Motor neuron (in vitro differentiated cells): ENCODE data around the gene KLHDC4. TPM values are rescaled to one million over a fixed set of nuclear protein-coding genes. Genes with fewer than 3 reads are reported as not detected.
"Not testable (repeated sequence)": the region's sequence is repeated elsewhere in the genome, so short reads cannot be mapped to it uniquely, and the experiment has no call there.

Experiments
- ATAC-seq, 8 experiments: fragments of 200-7000 bp; cut with Tn5 transposase; replicated peaks in 6 of 8; 2 replicates each; pipeline ENCODE4 v1.8.0; 2021; ENCODE audit warnings: mild to moderate bottlenecking in 8 of 8, moderate library complexity in 8 of 8
- H3K27ac ChIP-seq, 2 donors: fragments of 250-450 bp; sonication (Bioruptor Pico); 2 replicates each; pipeline ENCODE4 v1.9.0; 2021; ENCODE audit warnings: antibody characterized with exemption in 2 of 2, mild to moderate bottlenecking in 2 of 2, moderate library complexity in 1 of 2
- H3K4me1 ChIP-seq, 2 donors: fragments of 250-450 bp; sonication (Bioruptor Pico); replicated peaks in 1 of 2; 2 replicates each; pipeline ENCODE4 v1.6.1; 2021; ENCODE audit warnings: antibody characterized with exemption in 2 of 2, mild to moderate bottlenecking in 2 of 2, moderate library complexity in 1 of 2
- H3K4me3 ChIP-seq, 5 donors: fragments of 250-450 bp; sonication (Bioruptor Pico); 2 replicates each; pipeline ENCODE4 v1.9.0; 2021; ENCODE audit warnings: antibody characterized with exemption in 5 of 5, mild to moderate bottlenecking in 5 of 5, moderate library complexity in 4 of 5
- WGBS, 10 experiments: fragments of 450-650 bp; shearing (Covaris generic); methylation state at CpG; one replicate each; pipeline ENCODE4 v1.0.0; 2022; 5-methylcytosine and 5-hydroxymethylcytosine counted together
- in situ Hi-C, 9 experiments: fragments of 400-800 bp; cut with MboI; loops; one replicate each; pipeline ENCODE4 v1.15.0; 2021; ENCODE audit warnings: low sequenced_read_pairs in 9 of 9, low pct_unique_long_range_greater_than_20kb in 2 of 9; ENCODE audit not compliant: unreplicated experiment in 9 of 9
- total RNA-seq, 8 experiments: library from RNA; unstranded; fragments of 300-600 nt; gene quantifications; 2 replicates each; pipeline versions ENCODE4 v1.2.3 to v1.2.4, GENCODE V29; 2022

The KLHDC4 gene
- total RNA-seq, 8 experiments from 2014 or later: 18.1 to 49.7 (median 22.4) TPM

GRCh38 chr16:87780385-87780989 is 14.7 kb upstream of the KLHDC4 start:
- in situ Hi-C loops: loop anchor here in 2 of 9 experiments (25.0 kb wide), 1 partner anchor 107 kb away; no protein-coding TSS in a partner anchor
- H3K27ac ChIP-seq: no peak overlapping the region
- WGBS, 10 experiments: 25 to 91% (median 80%) methylated on average over 1 to 9 of the region's 10 CpGs; no CpG with 5 or more reads in 2 of the 10 experiments
- no peak for ATAC-seq
- no peak overlapping the region for H3K4me3 ChIP-seq
- peaks cover 19 to 20% of the 10 kb centered on the region in 2 donors for H3K4me1 ChIP-seq

GRCh38 chr16:87778830-87779579 is 13.2 kb upstream of the KLHDC4 start:
- peak; percentile 75 to 93 (median 90) for ATAC-seq
- Histone ChIP-seq H3K4me1 (peaks cover 19 to 20% of the 10 kb centered on the region in 2 donors), H3K4me3 (no peak overlapping the region), H3K27ac (peak overlapping the region; percentile 88 to 91)
- in situ Hi-C loops: loop anchor here in 3 of 9 experiments (10.0 to 25.0 kb wide), 2 partner anchors 96 to 108 kb away; no protein-coding TSS in a partner anchor
- WGBS, 10 experiments: 0 to 58% (median 32%) methylated on average over 3 to 9 of the region's 41 CpGs; no CpG with 5 or more reads in 4 of the 10 experiments

GRCh38 chr16:87778476-87778829 is 12.7 kb upstream of the KLHDC4 start:
- in situ Hi-C loops: loop anchor here in 3 of 9 experiments (10.0 to 25.0 kb wide), 2 partner anchors 96 to 109 kb away; no protein-coding TSS in a partner anchor
- Histone ChIP-seq H3K4me3 (no peak overlapping the region), H3K27ac (peak overlapping the region; percentile 88 to 91), H3K4me1 (peaks cover 19 to 20% of the 10 kb centered on the region in 2 donors)
- 82 to 100% (median 93%) methylated on average over 1 to 11 of the region's 13 CpGs; no CpG with 5 or more reads in 1 of the 10 experiments for WGBS, 10 experiments
- no peak for ATAC-seq

GRCh38 chr16:87773836-87774235 is 8.1 kb upstream of the KLHDC4 start:
- ATAC-seq, H3K4me3 ChIP-seq, H3K27ac ChIP-seq: not testable (repeated sequence)
- WGBS, 10 experiments: 76 to 94% (median 89%) methylated on average over 3 to 14 of the region's 16 CpGs; no CpG with 5 or more reads in 6 of the 10 experiments
- in situ Hi-C loops: loop anchor here in 3 of 9 experiments (10.0 to 25.0 kb wide), 2 partner anchors 101 to 187 kb away; no protein-coding TSS in a partner anchor
- H3K4me1 ChIP-seq: peaks cover 11% of the 10 kb centered on the region in 2 donors

GRCh38 chr16:87767456-87767855 is 1.7 kb upstream of the KLHDC4 start:
- not testable (repeated sequence) for H3K4me1 ChIP-seq, H3K27ac ChIP-seq, H3K4me3 ChIP-seq, ATAC-seq
- in situ Hi-C loops: loop anchor here in 3 of 9 experiments (25.0 kb wide), 1 partner anchor 180 kb away; no protein-coding TSS in a partner anchor
- 29 to 100% (median 88%) methylated on average over 1 to 4 of the region's 4 CpGs; no CpG with 5 or more reads in 3 of the 10 experiments for WGBS, 10 experiments

GRCh38 chr16:87766485-87766797 is 655 bp upstream of the KLHDC4 start:
- 55 to 93% (median 75%) methylated on average over 2 to 11 of the region's 17 CpGs; no CpG with 5 or more reads in 3 of the 10 experiments for WGBS, 10 experiments
- ATAC-seq: no peak
- in situ Hi-C loops: loop anchor here in 3 of 9 experiments (25.0 kb wide), 1 partner anchor 179 kb away; no protein-coding TSS in a partner anchor
- peak overlapping the region; percentile 78 to 96 (median 82) for H3K4me3 ChIP-seq
- H3K4me1 ChIP-seq: peaks cover 6 to 7% of the 10 kb centered on the region in 2 donors
- H3K27ac ChIP-seq: no peak overlapping the region

GRCh38 chr16:87765473-87765775 is 362 bp downstream of the KLHDC4 start:
- in situ Hi-C loops: loop anchor here in 3 of 9 experiments (25.0 kb wide), 1 partner anchor 178 kb away; no protein-coding TSS in a partner anchor
- 0% methylated on average over 1 to 9 of the region's 32 CpGs; no CpG with 5 or more reads in 8 of the 10 experiments for WGBS, 10 experiments

GRCh38 chr16:87764600-87765472 is 950 bp downstream of the KLHDC4 start:
- ATAC-seq: peak in 2 of 8 experiments; percentile 2
- in situ Hi-C loops: loop anchor here in 3 of 9 experiments (25.0 kb wide), 1 partner anchor 178 kb away; no protein-coding TSS in a partner anchor
- Histone ChIP-seq H3K27ac (peak overlapping the region in 1 of 2 donors; percentile 81), H3K4me1 (peaks cover 6 to 7% of the 10 kb centered on the region in 2 donors), H3K4me3 (peak overlapping the region; percentile 78 to 96 (median 82))
- WGBS, 10 experiments: 20 to 60% (median 39%) methylated on average over 2 to 8 of the region's 14 CpGs; no CpG with 5 or more reads in 2 of the 10 experiments

More at GRCh38 chr16:87765473-87765775, 362 bp downstream of the KLHDC4 start:
- Histone ChIP-seq H3K4me3 (peak overlapping the region; percentile 78 to 96 (median 82)), H3K4me1 (peaks cover 6 to 7% of the 10 kb centered on the region in 2 donors), H3K27ac (peak overlapping the region; percentile 77 to 81)
- ATAC-seq: peak; percentile 44 to 63 (median 55)

GRCh38 chr16:87762620-87763019 is 3.2 kb downstream of the KLHDC4 start:
- ATAC-seq: no peak
- in situ Hi-C loops: loop anchor here in 3 of 9 experiments (25.0 kb wide), 1 partner anchor 175 kb away; no protein-coding TSS in a partner anchor
- Histone ChIP-seq H3K4me1 (peaks cover 6 to 7% of the 10 kb centered on the region in 2 donors), H3K4me3 (no peak overlapping the region), H3K27ac (no peak overlapping the region)
- WGBS, 10 experiments: 86 to 100% (median 95%) methylated on average over 1 to 7 of the region's 9 CpGs; no CpG with 5 or more reads in 2 of the 10 experiments

- in situ Hi-C loops: loop anchor here in 3 of 9 experiments (25.0 kb wide), 1 partner anchor 175 kb away; no protein-coding TSS in a partner anchor
- H3K4me3 ChIP-seq: no peak overlapping the region
- ATAC-seq: no peak
- 71 to 100% (median 88%) methylated on average over 1 to 11 of the region's 14 CpGs; no CpG with 5 or more reads in 1 of the 10 experiments for WGBS, 10 experiments
- H3K27ac ChIP-seq: no peak overlapping the region
- peaks cover 6 to 7% of the 10 kb centered on the region in 2 donors for H3K4me1 ChIP-seq
These were observed 3.7 kb downstream of the KLHDC4 start for GRCh38 chr16:87762071-87762571.

- peak in 2 of 8 experiments; percentile 10 to 32 for ATAC-seq
- Histone ChIP-seq H3K27ac (no peak overlapping the region), H3K4me3 (no peak overlapping the region), H3K4me1 (peaks cover 4% of the 10 kb centered on the region in 2 donors)
- in situ Hi-C loops: loop anchor here in 3 of 9 experiments (25.0 kb wide), 1 partner anchor 174 kb away; no protein-coding TSS in a partner anchor
- WGBS, 10 experiments: 53 to 100% (median 77%) methylated on average over 2 to 5 of the region's 8 CpGs; no CpG with 5 or more reads in 2 of the 10 experiments
These were observed 4.7 kb downstream of the KLHDC4 start for GRCh38 chr16:87761060-87761459.
